Activated CD4-positive, alpha-beta T cell treated with anti-CD3 and anti-CD28 coated beads, Interleukin-2, amount 10 ng/mL, durations not matched to agents 24 days and 14 days (primary cell): Measurements from ENCODE around the gene HUNK. TPM values are rescaled to one million over a fixed set of nuclear protein-coding genes. Genes with fewer than 3 reads are reported as not detected.

Source experiments
- DNase-seq: peaks from one replicate; pipeline ENCODE4 v3.0.0; 2022
- H3K27ac Mint-ChIP-seq: one replicate; pipeline ENCODE4 v1.8.0; 2022; ENCODE audit warnings: mild to moderate bottlenecking, mixed read lengths
- H3K27me3 Mint-ChIP-seq: one replicate; pipeline ENCODE4 v1.8.0; 2022; ENCODE audit warnings: mixed read lengths
- H3K36me3 Mint-ChIP-seq: one replicate; pipeline ENCODE4 v1.8.0; 2022; ENCODE audit warnings: low read depth, mild to moderate bottlenecking, mixed read lengths
- H3K4me1 Mint-ChIP-seq: one replicate; pipeline ENCODE4 v1.8.0; 2021; ENCODE audit warnings: mixed read lengths
- H3K4me3 Mint-ChIP-seq: one replicate; pipeline ENCODE4 v1.8.0; 2022; ENCODE audit warnings: mild to moderate bottlenecking, moderate library complexity, mixed read lengths
- H3K9me3 Mint-ChIP-seq: one replicate; pipeline ENCODE4 v1.8.0; 2021; ENCODE audit warnings: mixed read lengths
- intact Hi-C: fragments of 100-400 bp; cut with micrococcal nuclease; formaldehyde crosslinking; loops from one replicate; pipeline ENCODE4 v1.15.1; 2023
- total RNA-seq: library from RNA; stranded (reverse); gene quantifications from 2 replicates; pipeline ENCODE4 v1.2.3, GENCODE V29; 2022

The HUNK gene
- total RNA-seq, 1 donor from 2014 or later, result 0.37 TPM

DNA sequence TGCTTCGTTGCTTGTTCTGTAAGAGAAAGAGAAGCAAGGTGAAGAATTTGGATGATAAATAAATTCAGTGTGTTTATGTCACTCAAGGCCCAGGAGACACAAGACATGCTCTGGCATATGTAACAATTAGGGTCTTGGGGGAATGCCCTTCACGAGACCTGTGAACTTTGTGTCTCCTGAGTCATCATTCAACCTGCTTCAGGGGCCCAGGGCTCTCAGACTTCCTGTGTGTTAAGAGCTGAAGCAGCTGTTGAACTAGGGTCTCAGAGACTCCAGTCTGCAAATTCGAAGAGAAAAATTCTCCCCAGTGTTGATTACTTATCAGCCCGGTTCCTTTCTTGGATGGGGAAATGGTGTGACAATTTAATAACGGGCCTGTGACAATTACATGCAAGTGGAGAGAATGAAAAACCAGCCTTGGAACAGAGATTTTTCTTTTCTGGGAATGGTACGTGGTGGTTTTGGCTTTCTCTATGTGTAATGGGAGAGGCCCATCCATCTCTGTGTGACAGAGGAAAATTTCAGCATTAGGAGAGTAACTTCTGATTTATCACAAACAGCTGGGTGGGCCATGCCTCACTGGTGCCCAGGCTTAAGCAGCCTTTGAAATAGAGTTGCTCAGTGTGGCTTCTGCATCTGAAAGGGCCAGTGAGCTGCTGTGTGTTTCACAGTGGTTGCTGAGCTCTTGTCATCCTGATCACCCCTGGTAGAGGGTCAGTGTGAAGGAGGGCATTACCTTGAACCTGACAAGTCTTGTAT, 22.4 kb downstream of the HUNK start:
- no peak for DNase-seq
- Mint-ChIP-seq H3K9me3 (no peaks in the 10 kb centered on the region), H3K36me3 (no peaks in the 10 kb centered on the region), H3K27ac (no peak overlapping the region), H3K4me3 (no peak overlapping the region), H3K4me1 (no peaks in the 10 kb centered on the region), H3K27me3 (peaks cover 3% of the 10 kb centered on the region)
- intact Hi-C loops, result no loop called here

DNA sequence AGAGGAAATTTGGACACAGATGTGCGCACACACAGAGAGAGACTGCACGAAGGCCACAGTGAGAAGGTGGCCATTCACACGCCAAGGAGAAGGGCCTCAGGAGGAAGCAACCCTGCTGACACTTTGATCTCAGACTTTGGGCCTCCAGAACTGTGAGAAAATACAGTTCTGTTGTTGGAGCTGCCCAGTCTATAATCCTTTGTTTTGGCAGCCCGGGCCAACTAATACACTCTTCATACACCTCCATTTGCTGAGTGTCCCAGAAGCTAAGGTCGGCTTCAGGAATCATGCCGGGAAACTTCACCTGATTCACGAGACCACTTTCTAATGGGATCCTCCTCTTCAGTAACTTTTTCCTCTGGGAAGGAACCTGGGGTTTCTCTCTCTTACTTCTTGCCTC, 23.2 kb downstream of the HUNK start:
- Mint-ChIP-seq H3K4me3 (no peak overlapping the region), H3K9me3 (no peaks in the 10 kb centered on the region), H3K4me1 (no peaks in the 10 kb centered on the region), H3K27ac (no peak overlapping the region), H3K36me3 (no peaks in the 10 kb centered on the region), H3K27me3 (peaks cover 3% of the 10 kb centered on the region)
- no peak for DNase-seq
- intact Hi-C loops, result no loop called here

DNA sequence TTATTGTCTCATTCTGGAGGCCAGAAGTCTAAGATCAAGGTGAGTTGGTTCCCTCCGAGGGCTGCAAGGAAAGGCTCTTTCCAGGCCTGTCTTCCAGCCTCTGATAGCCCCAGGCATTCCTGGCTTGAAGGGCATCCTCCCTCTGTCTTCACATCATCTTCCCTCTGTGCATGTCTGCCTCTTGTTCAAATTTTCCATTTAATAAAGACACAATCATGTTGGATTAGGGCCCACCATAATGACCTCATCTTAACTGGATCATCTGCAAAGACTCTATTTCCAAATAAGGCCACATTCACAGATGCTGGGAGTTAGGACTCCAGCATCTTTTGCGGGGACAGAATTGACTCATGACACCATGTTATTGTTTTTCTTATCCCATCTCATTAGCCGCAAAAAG, 24.5 kb downstream of the HUNK start:
- intact Hi-C loops, result no loop called here
- H3K9me3 Mint-ChIP-seq, result no peaks in the 10 kb centered on the region
- no peak overlapping the region for H3K4me3 Mint-ChIP-seq
- no peak for DNase-seq
- peaks cover 3% of the 10 kb centered on the region for H3K27me3 Mint-ChIP-seq
- H3K27ac Mint-ChIP-seq, result no peak overlapping the region
- H3K36me3 Mint-ChIP-seq, result no peaks in the 10 kb centered on the region
- H3K4me1 Mint-ChIP-seq, result no peaks in the 10 kb centered on the region

DNA sequence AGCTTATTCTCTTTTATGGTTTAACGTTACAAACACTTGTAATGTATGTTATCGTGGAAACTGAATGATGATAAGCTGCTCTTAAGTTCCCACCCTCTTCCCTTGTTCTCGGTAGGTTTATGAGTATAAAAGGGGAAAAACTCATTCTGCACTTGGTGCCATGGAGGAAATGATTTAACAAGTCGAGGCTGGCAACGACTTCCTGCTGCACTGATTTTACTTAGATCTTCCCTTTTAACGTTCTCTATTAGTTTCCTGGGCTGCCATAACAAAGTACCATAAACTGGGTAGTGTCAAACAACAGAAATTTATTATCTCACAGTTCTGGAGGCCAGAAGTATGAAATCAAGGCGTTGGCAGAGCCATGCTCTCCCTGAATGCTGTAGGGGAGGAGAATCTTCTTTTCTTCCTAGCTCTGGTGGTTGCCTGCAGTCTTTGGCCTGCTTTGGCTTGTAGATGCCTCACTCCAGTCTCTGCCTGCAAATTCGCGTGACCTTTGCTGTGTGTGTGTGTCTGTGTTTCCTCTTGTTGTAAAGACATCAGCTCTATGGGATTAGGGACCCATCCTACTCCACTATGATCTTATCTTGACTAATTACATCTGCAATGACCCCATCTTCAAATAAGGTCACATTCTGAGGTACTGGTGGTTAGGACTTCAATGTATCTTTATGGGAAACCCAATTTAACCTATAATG, 26.3 kb downstream of the HUNK start:
- intact Hi-C loops, result no loop called here
- H3K27ac Mint-ChIP-seq, result no peak overlapping the region
- H3K36me3 Mint-ChIP-seq, result no peaks in the 10 kb centered on the region
- no peak for DNase-seq
- H3K4me3 Mint-ChIP-seq, result no peak overlapping the region
- no peaks in the 10 kb centered on the region for H3K4me1 Mint-ChIP-seq
- H3K9me3 Mint-ChIP-seq, result no peaks in the 10 kb centered on the region
- no peaks in the 10 kb centered on the region for H3K27me3 Mint-ChIP-seq

DNA sequence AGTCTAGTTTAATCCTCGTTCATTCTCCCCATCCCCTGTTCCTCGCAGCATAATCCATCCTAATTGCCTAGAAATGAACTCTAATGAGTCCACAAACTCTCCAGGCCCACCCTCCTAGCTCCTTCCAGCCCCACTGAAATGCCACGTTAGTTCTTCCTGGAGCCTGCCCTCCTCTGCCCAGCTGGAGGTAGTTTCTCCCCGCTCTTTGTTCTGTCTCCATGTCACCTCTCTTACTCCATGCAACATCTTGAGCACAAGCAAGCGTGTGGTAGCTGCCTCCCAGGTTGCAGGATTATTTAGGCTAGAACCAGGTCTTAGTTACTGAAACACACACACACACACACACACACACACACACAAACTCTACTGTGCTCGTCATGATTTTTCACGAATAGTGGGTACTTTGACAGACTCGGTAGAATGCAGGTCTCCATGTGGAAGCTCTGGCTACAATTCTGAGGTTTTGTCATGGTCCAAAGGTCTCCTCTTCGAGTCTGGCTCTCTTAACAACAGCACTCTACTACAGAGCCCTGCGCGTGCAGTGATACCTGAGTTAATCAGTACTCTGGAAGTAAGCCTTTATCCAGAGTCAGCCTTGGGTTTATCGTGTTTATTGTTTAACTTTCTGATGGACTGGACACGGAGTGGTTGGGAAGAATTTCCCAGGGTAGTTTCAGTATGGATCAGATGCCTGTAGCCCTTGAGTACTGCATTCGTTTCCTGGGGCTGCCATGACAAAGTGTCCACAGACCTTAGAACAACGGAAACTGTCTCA, 27.5 kb downstream of the HUNK start:
- Mint-ChIP-seq H3K27me3 (no peaks in the 10 kb centered on the region), H3K4me3 (no peak overlapping the region), H3K4me1 (no peaks in the 10 kb centered on the region), H3K36me3 (no peaks in the 10 kb centered on the region), H3K9me3 (no peaks in the 10 kb centered on the region), H3K27ac (no peak overlapping the region)
- no peak for DNase-seq
- intact Hi-C loops, result no loop called here

DNA sequence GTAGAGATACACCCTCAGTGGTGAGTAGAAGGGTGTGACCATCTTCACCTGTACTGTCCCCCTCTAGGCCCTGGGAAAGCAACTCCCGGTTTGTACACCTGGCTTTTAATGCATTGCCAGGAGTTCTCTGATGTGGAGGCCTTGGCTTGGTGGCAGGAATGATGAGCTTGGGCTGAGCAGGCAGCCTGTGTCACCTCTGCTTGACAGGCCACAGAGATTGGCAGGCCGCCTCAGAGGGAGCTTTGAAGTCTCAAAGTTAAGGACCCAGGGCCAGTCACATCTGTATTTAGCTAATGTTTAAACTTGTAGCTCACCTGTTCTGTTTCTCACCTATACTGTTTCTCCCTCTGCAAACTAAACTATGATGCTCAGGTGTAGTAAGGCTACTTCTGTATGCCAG, 28.5 kb downstream of the HUNK start:
- H3K36me3 Mint-ChIP-seq, result no peaks in the 10 kb centered on the region
- no peak overlapping the region for H3K4me3 Mint-ChIP-seq
- no peaks in the 10 kb centered on the region for H3K27me3 Mint-ChIP-seq
- H3K27ac Mint-ChIP-seq, result no peak overlapping the region
- H3K4me1 Mint-ChIP-seq, result no peaks in the 10 kb centered on the region
- intact Hi-C loops, result no loop called here
- no peak for DNase-seq
- no peaks in the 10 kb centered on the region for H3K9me3 Mint-ChIP-seq

DNA sequence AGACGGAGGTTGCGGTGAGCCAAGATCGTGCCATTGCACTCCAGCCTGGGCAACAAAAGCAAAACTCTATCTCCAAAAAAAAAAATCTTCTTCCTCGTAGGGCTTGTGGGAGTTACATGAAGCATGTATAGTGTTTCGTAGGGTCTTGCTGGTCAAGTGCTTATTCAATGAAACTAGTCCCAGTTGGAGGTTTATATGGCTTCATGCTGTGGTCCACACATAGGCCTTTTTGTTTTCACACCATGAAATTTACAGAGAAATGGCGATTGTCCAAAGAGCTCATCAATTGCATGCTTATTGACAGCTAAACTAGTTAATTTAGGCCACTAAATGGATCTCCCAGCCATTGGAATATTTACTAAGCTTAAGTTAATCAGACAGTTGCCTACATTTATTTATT, 29.6 kb downstream of the HUNK start:
- DNase-seq, result no peak
- intact Hi-C loops, result no loop called here
- Mint-ChIP-seq H3K9me3 (no peaks in the 10 kb centered on the region), H3K36me3 (no peaks in the 10 kb centered on the region), H3K4me1 (no peaks in the 10 kb centered on the region), H3K27me3 (peaks cover 2% of the 10 kb centered on the region), H3K27ac (no peak overlapping the region), H3K4me3 (no peak overlapping the region)

DNA sequence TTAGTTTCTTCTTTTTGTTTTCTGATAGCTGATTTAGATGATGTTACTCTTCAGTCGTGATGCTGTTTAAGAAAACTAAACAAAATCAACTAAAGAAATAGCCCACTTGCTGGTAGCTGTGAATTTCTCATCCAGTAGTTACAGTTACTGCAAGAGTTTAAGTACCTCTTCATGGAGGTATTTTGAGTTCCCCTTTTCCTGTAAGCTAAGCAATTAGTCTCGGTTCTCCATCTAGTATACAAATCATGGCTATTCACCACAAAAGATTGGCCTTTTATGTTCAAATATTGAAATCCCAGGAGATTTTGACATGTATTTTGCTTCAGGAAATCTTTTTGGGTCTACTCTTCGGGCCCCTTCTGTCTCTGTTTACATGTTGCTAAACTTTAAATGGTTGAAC, 31.1 kb downstream of the HUNK start:
- H3K27me3 Mint-ChIP-seq, result peaks cover 12% of the 10 kb centered on the region
- intact Hi-C loops, result no loop called here
- no peak overlapping the region for H3K4me3 Mint-ChIP-seq
- no peaks in the 10 kb centered on the region for H3K4me1 Mint-ChIP-seq
- no peaks in the 10 kb centered on the region for H3K9me3 Mint-ChIP-seq
- no peaks in the 10 kb centered on the region for H3K36me3 Mint-ChIP-seq
- no peak overlapping the region for H3K27ac Mint-ChIP-seq
- DNase-seq, result no peak

DNA sequence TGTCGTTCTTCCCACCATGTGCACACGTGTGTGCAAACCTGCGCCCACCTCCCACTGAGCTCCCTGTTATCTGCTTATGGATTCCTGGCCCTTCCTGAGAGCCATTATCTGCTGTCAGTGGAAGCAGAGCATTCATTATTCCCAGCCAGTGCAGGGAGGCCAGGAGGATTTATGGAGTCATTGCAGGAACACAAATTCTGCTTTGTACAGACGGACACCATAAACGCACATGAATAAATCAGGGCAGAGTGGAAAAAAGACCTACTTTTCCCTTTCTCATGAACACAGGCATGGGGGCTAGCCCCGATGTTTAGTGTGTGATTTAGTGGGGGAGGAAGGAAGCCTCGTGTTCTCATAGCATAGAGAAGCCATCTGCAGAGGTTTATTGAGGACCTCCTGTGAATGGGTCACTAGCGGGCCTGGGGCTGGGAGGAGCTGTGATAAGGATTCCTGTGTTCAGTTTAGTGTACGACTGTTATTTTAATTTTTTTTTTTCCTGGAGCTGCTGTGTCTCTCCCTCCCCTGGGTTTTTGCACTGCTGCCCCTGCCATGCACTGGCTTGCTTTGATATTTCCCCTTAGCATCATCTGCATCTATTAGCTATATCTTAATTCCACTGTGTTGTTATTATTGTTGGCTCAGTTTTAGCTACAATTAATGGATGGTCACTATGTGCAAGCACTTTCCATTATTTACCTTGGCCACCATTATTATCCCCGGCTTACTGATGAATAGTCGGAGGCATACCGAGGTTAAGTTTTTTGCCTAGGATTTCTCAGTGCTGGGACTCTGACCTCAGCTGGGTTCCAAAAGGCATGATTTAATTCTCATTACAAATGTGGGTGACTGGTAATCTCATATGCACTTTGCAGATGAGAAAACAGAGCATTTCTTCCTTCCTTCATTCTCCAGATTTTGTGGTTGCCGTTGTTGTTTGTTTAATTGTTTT, 33.0 kb downstream of the HUNK start:
- intact Hi-C loops, result no loop called here
- peaks cover 20% of the 10 kb centered on the region for H3K27me3 Mint-ChIP-seq
- H3K36me3 Mint-ChIP-seq, result no peaks in the 10 kb centered on the region
- no peaks in the 10 kb centered on the region for H3K9me3 Mint-ChIP-seq
- no peaks in the 10 kb centered on the region for H3K4me1 Mint-ChIP-seq
- H3K27ac Mint-ChIP-seq, result no peak overlapping the region
- no peak for DNase-seq
- no peak overlapping the region for H3K4me3 Mint-ChIP-seq

DNA sequence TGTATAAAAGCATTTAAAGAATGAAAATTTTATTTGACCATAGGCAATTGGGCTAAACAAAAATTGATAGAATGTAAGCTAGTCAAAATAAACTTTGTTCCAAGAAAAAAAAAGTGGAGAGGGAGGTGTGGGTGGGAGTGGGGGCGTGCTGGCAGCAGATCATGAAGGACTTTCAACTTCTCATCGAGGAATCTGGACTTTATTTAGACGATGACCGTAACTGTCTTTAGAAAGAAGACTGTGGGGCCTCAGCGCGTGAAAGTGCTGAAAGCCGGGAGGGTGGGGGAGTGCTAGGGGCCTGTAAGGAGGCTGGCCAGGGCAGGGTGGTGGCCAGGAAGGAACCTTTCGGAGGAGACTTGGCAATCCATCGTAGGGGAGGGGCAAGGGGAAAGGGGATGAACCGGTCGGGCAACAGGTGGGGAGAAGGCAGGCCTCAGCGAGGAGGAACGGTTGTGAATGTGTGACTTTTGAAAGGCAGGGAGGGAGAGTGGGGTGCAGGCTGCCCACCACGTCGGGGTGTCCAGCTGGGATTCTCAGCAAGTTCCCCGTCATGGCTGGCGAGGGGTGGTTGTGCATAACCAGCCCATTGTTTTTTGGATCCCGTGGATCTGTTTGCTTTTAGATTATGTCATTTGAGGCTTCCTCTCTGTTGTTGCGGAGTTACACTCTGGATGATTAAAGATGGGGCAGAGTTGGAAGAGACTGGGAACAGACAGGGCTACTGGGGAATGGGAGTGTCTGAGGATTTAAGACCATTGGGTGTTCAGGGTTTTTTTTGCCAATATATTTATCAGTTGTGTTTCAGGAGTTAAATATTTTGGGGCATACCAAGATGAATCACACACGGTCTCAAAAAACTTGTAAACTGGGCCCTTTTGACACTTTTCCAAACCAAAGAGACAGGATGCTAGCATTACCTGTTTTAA, 35.5 kb downstream of the HUNK start:
- H3K36me3 Mint-ChIP-seq, result no peaks in the 10 kb centered on the region
- no peaks in the 10 kb centered on the region for H3K9me3 Mint-ChIP-seq
- H3K4me3 Mint-ChIP-seq, result no peak overlapping the region
- H3K27me3 Mint-ChIP-seq, result peaks cover 21% of the 10 kb centered on the region
- no peaks in the 10 kb centered on the region for H3K4me1 Mint-ChIP-seq
- intact Hi-C loops, result no loop called here
- no peak for DNase-seq
- no peak overlapping the region for H3K27ac Mint-ChIP-seq

DNA sequence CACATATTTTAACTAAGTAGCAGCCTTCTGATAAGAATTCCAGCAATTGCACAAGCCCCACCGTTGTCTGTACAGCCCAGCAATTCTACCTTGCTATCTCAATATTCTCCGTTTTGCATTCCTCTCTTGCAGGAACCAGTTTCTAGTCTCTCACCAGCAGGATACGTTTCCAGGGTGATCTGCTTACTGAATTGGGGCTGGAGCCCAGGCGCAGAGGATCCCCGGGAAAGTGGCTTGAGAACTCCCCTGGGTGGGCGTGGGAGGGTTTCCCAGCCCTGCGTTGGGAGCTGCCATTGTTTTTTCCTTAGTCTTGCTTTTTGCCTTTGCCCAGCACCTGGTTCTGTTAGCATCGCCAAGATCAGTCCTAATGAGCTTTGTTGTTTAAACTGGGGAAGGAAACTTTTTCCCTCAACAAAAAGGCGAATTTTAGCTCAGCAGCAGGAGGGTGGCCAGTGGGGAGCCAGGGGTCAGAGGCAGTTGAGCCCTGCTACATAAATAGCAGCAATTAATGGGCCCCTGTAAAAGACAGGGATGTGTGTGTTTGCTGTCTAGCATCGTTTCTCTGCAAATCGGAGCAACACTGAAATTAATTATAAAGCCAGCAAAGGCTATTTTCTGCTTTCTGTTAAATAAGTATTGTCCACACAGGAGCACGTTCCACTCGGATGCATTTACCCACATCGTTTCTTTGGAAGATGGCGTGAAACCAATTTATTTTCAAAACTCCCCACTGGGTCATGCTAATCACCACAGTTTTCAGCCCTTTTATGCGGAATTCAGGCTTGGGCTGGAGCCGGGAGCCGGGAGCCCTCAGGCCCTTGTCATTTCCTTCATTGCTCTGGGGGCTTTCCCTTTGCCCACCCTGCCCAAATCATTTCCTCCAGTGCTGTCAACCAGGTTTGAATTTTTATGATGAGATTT, 36.6 kb downstream of the HUNK start:
- no peak overlapping the region for H3K4me3 Mint-ChIP-seq
- H3K27me3 Mint-ChIP-seq, result peaks cover 21% of the 10 kb centered on the region
- no peak overlapping the region for H3K27ac Mint-ChIP-seq
- H3K9me3 Mint-ChIP-seq, result no peaks in the 10 kb centered on the region
- intact Hi-C loops, result no loop called here
- DNase-seq, result no peak
- H3K36me3 Mint-ChIP-seq, result no peaks in the 10 kb centered on the region
- H3K4me1 Mint-ChIP-seq, result no peaks in the 10 kb centered on the region

DNA sequence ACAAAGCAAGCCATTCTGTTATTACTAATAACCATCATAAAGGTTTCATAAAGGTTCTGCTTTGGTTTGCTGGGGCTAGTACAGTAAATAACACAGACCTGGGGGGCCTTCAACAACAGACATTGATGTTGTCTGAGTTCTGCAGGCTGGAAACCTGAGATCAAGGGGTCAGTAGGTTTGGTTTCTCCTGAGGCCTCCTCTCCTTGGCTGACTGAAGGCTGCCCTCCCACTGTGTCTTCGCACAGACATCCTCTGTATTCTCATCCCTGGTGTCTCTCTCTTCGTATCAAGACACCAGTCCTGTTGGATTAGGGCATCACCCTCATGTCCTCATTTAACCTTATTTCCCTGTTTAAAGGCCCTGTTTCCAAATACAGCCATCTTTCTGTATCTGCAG, 37.3 kb downstream of the HUNK start:
- DNase-seq, result no peak
- Mint-ChIP-seq H3K4me3 (no peak overlapping the region), H3K27ac (no peak overlapping the region), H3K9me3 (no peaks in the 10 kb centered on the region), H3K27me3 (peaks cover 21% of the 10 kb centered on the region), H3K4me1 (no peaks in the 10 kb centered on the region), H3K36me3 (no peaks in the 10 kb centered on the region)
- intact Hi-C loops, result no loop called here
